ENCODE data around the gene SOX1.

GRCh38 chr13:112057736-112058518, 9.0 kb upstream of the SOX1 start:
- TF ChIP-seq CTCF (IDR thresholded peaks at IDR 0.05 in 8 of 11, conservative IDR thresholded peaks at IDR 0.05 in 3 of 11) (no peak), POLR2A (IDR thresholded peaks at IDR 0.05) (no peak), POLR2AphosphoS5 (IDR thresholded peaks at IDR 0.05) (peak; percentile 15 to 55 (median 45))
